Measurements from ENCODE around the gene TEAD2.
"Not testable (repeated sequence)": the region's sequence is repeated elsewhere in the genome, so short reads cannot be mapped to it uniquely, and the experiment has no call there.

TEAD2 gene

GRCh38 chr19:49328741-49329140 is 33.5 kb downstream of the TEAD2 start:
- no peak for DNase-seq

DNA sequence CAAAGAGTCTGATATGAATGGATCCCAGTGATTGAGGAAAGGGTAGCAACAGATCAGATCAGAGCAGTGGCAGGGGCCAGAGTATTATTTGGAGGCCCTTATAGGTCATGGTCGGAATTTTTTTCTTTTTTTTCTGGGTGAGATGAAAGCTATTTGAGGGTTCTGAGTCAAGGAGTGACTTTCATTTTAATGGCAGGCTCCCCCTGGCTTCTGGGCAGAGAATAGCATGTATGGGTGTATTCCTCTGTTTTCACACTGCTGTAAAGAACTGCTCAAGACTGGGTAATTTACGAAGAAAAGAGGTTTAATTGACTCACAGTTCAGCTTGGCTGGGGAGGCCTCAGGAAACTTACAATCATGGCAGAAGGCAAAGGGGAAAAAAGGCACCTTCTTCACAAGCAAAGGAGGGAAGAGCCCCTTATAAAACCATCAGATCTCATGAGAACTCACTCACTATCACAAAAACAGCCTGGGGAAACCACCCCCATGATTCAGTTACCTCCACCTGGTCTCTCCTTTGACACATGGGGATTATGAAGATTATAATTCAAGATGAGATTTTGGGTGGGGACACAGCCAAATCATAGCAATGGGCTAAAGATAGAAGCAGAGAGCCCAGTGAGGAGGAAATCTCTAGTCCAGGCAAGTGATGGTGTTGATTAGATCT is 34.2 kb downstream of the TEAD2 start:
- DNase-seq: no peak

- DNase-seq: no peak
Measured at GRCh38 chr19:49326165-49326704, 36.0 kb downstream of the TEAD2 start.

DNA sequence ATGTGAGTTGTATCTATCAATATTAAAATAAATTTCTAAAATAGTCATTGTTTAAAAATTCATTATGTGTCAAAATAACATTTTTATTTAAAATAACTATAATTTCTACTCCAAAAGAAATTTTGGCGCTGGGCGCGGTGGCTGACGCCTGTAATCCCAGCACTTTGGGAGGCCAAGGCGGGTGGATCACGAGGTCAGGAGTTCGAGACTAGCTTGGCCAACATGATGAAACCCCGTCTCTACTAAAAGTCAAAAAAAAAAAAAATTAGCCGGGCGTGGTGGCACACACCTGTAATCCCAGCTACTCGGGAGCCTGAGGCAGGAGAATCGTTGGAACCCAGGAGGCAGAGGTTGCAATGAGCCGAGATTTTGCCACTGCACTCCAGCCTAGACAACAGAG is 36.5 kb downstream of the TEAD2 start:
- DNase-seq: not testable (repeated sequence)

DNA sequence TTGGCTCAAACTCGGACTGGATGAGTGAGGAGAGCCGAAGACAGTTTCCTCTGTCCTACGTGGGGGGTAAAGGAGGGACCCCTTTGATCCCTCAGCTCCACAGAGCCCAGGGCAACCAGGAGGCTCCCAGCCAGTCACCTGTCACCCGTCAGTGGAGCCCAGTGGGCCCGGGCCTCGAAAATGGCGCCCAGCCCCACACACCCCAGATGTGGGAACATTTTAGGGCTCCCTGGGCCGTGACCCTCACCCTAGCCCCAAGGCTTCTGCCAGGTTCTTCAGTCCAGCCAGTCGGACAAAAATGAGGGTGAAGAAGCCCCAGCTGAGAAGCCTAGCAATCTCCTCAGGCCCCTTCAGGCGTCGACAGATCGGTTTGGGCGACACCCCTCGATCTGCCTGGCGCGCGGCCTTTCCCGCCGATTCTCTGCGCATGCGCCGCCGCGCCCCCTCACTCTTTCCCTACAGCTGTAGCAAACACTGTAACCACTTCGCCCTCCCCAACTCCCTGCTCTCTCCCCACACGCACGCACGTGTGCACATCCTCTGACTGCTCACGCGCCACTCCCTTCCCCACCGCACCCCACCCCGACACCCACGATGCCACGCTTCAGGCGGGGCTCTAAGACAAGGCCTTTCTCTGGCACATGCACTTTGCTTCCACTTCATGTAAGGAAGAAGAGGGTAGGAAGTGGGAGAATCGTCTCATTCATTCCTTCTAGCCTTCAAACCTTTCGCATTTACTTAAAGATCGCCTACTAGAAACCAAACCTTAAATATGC is 37.2 kb downstream of the TEAD2 start, which contains the start of gene SLC6A16:
TSS of gene SLC6A16 (minus strand) at position 391 of the 776 bp plus-strand sequence. CDS start 13,844 bp downstream, outside the sequence.
- no peak for DNase-seq

DNA sequence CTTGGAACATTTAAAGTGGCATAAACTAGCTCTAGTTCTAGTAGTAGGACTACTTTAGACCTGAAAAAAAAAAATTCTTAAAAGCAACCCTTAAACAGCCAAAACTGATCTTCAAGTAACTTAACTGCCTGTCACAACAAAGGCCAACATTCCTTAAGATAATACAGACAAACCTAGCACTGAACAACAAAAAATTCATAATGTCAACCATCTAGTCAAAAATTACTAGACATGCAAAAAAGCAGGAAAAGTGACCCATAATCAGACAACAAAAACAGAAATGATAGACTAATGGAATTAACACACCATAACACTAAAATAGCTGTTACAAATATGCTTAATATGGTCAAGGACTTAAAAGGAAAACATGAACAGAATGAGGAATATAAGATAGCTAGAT is 43.9 kb downstream of the TEAD2 start:
- DNase-seq: no peak

DNA sequence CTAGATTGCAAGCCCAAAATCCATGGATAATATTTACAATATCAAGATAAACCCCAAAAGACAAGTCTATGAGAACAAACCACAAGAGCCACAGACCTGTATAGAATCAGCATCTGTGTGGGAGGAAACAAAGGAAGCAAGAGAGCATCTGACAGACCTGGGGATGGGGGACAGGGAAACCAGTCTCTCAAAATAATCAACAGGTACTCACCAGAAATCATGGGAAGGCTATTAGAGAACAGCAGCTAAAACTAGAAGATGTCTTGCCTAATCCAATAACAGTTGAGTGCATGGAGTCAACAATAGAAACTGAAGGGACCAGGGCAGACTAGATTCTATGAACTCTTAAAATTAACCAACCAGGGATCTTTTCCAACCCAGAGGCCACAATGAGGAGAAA is 45.9 kb downstream of the TEAD2 start:
- no peak for DNase-seq

DNA sequence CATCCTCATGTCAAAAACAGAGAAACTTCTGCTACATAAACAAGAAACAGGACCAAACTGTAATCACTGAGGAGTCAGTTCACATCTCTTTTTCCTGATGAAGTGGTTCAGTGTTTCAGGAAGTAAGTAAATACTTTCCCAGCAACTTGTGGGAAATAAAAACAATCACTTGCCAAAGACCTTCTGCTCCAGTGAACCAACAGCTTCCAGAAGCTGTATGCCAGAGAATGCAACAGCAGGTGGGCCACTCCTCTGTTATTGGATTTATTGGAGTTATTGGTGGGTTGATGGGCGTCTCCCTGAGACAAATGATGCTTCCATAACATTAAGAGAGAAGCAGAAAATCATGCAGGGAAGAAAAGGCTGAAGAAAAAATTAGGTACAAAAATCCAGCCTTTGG is 47.1 kb downstream of the TEAD2 start:
- no peak for DNase-seq

DNA sequence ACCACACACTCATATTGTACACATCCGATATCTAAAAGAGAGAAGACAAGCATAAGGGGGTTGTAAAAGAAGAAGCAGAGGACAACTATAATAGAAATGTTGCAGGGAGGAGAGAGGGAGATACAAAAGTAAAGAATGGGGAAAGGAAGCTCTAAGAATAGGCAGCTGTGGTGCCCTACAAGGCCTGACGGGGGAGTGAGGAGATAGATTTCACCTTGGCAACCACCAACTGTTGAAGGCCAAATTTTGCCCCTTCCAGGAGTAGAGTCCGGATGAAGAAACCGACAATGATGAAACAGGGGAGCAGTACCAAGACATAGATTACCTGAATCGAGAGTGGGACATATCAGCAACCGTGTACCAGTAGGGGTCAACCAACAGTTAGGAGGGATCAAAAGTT is 53.1 kb downstream of the TEAD2 start:
- DNase-seq: no peak

DNA sequence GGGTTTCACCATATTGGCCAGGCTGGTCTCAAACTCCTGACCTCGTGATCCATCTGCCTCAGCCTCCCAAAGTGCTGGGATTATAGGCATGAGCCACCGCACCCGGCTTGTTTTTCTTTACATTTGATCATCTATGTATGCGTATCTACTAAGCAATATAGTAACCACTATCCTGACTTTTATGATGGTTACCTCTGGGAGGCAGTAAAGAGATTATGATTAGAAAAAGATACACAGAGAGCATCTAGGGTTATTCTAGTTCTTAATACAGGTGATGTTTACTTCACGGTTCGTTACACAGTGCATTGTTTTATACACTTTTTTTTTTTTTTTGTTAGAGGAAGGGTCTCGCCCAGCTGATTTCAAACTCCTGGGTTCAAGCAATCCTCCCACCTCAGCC is 55.5 kb downstream of the TEAD2 start:
- not testable (repeated sequence) for DNase-seq

- no peak for DNase-seq
Measured at GRCh38 chr19:49301866-49302252, 60.4 kb downstream of the TEAD2 start.

DNA sequence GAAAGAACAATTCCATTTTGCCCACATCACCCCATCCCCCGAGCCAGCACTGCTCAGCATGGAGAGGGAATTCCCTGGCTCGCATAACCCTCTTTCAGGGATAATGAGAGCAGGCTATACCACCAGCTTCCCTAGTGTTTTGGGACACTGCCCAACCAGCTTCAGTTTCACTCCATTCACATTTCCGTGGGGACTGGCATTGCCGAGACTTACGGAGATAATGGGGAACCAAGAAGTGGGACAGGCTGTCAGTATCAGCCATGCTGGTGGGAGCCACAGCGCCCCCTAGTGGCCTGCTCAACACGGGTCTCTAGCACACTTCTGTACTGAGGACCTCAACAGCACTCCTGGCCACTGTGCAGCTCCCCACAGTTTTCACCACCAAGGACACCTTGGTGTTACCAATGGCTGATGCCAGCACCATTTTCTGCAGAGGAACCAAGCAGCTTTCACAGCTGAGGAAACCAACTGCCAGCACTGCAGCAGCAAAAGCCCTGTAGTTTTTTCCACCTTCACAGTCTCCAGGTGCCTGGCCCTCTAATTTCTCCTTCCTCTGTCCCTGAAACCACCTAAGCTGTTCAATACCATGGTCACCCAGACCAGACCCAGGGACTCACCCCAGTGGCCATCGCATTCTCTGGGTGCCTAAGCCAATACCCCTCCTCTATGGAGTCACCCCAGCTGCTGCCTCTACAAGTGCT is 60.9 kb downstream of the TEAD2 start:
- no peak for DNase-seq

DNA sequence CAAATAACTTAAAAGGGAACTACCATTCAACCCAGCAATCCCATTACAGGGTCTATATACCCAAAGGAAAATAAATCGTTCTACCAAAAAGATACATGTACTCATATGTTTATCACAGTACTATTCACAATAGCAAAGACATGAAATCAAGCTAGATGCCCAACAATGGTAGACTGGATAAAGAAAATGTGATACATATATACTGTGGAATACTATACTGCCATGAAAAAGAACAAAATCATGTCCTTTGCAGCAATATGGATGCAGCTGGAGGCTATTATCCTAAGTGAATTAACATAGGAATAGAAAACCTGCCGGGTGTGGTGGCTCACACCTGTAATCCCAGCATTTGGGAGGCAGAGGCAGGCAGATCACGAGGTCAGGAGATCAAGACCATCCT is 63.6 kb downstream of the TEAD2 start:
- DNase-seq: not testable (repeated sequence)

- DNase-seq: no peak
Measured at GRCh38 chr19:49297403-49297802, 64.8 kb downstream of the TEAD2 start.

GRCh38 chr19:49295208-49295880 is 66.9 kb downstream of the TEAD2 start:
- DNase-seq: no peak

DNA sequence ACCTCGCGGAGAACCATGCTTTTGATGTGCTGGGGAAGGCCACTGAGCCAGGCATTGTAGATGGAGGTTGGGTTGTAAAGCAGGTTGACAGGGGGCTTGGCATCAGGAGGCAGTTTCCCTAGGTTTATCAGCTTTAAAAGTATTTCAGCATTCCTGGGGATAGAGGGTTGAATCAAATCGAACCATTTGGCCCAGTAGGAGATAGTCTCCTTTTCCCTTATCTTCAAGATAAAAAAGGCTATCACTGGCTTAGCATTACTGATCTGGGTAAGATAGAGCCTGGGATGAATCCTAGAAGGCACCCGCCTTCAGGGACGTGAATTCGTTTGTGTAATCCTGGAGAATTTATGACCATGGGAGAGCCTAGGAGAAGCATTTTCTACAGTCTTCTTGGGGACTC is 67.8 kb downstream of the TEAD2 start:
- no peak for DNase-seq
